Natural killer cell (primary cell): ENCODE results near the gene RNF151. TPM values are rescaled to one million over a fixed set of nuclear protein-coding genes. Genes with fewer than 3 reads are reported as not detected.

ENCODE experiments used
- ATAC-seq, 3 donors: fragments of 150-1000 bp in 2 of 3; fragments of 200-7000 bp in 1 of 3; cut with Tn5 transposase; 1 replicate in 1 of 3; 2 replicates in 2 of 3; pipeline ENCODE4 v1.10.0; 2021; ENCODE audit warnings: mild to moderate bottlenecking in 2 of 3, moderate library complexity in 2 of 3
- DNase-seq, 2 donors: peaks; one replicate each; pipeline versions ENCODE4 v3.0.0 to v3.0.0-alpha.2; 2013 to 2021; ENCODE audit warnings: mixed read lengths in 1 of 2
- H3K27ac ChIP-seq: one replicate; pipeline ENCODE4 v1.5.1; 2013; ENCODE audit warnings: mild to moderate bottlenecking, low read length
- H3K27me3 ChIP-seq: one replicate; pipeline ENCODE4 v1.6.1; 2013; ENCODE audit warnings: low read length; ENCODE audit not compliant: control insufficient read depth, insufficient read depth
- H3K36me3 ChIP-seq: one replicate; pipeline ENCODE4 v1.6.1; 2013; ENCODE audit warnings: low read length; ENCODE audit not compliant: control insufficient read depth, insufficient read depth
- H3K4me1 ChIP-seq: one replicate; pipeline ENCODE4 v1.6.1; 2013; ENCODE audit warnings: low read length; ENCODE audit not compliant: control insufficient read depth, insufficient read depth
- H3K4me3 ChIP-seq: one replicate; pipeline ENCODE4 v1.5.1; 2013; ENCODE audit warnings: low read length
- H3K9me3 ChIP-seq: one replicate; pipeline ENCODE4 v1.6.1; 2013; ENCODE audit warnings: low read length; ENCODE audit not compliant: control insufficient read depth, insufficient read depth
- H3K27ac Mint-ChIP-seq, 2 donors: one replicate each; pipeline ENCODE4 v1.8.0; 2022; ENCODE audit warnings: mild to moderate bottlenecking in 2 of 2, mixed read lengths in 2 of 2, moderate library complexity in 1 of 2
- H3K27me3 Mint-ChIP-seq, 2 donors: one replicate each; pipeline ENCODE4 v1.8.0; 2022; ENCODE audit warnings: low read depth in 2 of 2, mixed read lengths in 2 of 2
- H3K36me3 Mint-ChIP-seq: one replicate; pipeline ENCODE4 v1.8.0; 2022; ENCODE audit warnings: mixed read lengths
- H3K4me1 Mint-ChIP-seq, 2 donors: one replicate each; pipeline ENCODE4 v1.8.0; 2022; ENCODE audit warnings: mixed read lengths in 2 of 2
- H3K4me3 Mint-ChIP-seq: one replicate; pipeline ENCODE4 v1.8.0; 2022; ENCODE audit warnings: mild to moderate bottlenecking, moderate library complexity, mixed read lengths
- H3K9me3 Mint-ChIP-seq, 2 donors: one replicate each; pipeline ENCODE4 v1.8.0; 2022; ENCODE audit warnings: mixed read lengths in 2 of 2
- WGBS: methylation state at CpG from one replicate; pipeline ENCODE4 v1.1.7; 2013; ENCODE audit warnings: missing lambda C conversion rate; ENCODE audit not compliant: insufficient coverage; 5-methylcytosine and 5-hydroxymethylcytosine counted together
- intact Hi-C: fragments of 100-400 bp; cut with micrococcal nuclease; formaldehyde crosslinking; loops from one replicate; pipeline ENCODE4 v1.14.2; 2022
- total RNA-seq, 4 donors: library from RNA; stranded (reverse); fragments of 120-200 nt in 1 of 4; gene quantifications; one replicate each; pipeline versions ENCODE4 v1.2.3 to v1.2.4, GENCODE V29; 2013 to 2022
- TF ChIP-seq, protein P1 (sequence below): fragments of 200-600 bp; IDR thresholded peaks from one replicate; pipeline ENCODE4 v1.8.0; 2022; ENCODE audit warnings: antibody characterized with exemption

RNF151 gene
- total RNA-seq, 3 donors from 2014 or later (not counting 1 experiment from before 2014, with no cell fraction given): not detected

DNA sequence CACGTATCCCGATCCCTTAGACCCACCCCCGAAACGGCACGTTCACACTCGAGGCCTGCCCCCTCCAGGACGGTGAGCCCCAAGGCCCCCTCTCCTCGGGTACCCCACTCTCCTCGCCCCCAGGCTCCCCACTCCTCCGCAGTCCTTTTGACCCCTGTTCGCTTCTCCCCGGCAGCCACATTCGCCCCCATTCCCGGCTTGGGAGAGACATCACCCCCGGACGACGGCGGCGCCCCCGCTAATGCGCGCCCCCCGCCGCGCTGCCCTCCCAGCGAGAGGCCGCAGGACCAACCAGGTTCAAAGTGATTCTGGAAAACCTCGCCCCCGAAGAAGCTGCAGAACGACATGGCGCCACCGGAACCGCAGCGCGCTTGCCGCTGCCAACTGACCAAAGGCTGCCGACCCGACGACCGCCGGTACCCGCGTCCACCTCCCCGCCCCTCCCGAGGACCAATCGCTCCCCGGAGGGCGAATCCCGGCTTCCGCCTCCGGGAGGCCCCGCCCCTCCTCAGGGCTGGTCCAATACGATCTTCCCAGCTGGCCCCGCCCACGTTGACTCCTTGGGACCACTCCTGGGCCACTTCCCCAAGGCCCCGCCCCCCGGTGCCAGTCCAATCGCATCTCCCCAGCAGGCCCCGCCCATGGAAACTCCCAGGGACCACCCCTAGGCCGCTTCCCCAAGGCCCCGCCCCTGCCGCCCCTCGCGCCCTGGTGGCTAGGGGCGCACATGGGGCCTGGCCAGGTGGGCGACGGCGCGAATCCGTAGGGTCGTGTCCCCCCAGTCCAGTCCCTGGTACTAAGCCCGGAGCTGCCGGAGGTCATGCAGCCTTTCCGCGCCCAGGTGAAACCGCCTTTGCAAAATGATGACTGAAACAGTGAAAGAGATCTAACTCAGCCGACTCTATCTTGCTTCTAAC, 23.6 kb upstream of the RNF151 start, which contains the start of gene MSRB1:
TSS of gene MSRB1 (minus strand) at position 390 of the 917 bp plus-strand sequence. CDS start at position 347, 43 bp downstream.
- no peaks in the 10 kb centered on the region for H3K9me3 ChIP-seq
- H3K4me3 ChIP-seq: peak within 1 kb of the TSS; percentile 74
- H3K36me3 ChIP-seq: peaks cover 14% of the 10 kb centered on the region
- H3K27me3 ChIP-seq: no peaks in the 10 kb centered on the region
- H3K27me3 Mint-ChIP-seq: no peaks in the 10 kb centered on the region
- H3K4me3 Mint-ChIP-seq: peak within 1 kb of the TSS; percentile 90
- TF ChIP-seq, protein P1, sequence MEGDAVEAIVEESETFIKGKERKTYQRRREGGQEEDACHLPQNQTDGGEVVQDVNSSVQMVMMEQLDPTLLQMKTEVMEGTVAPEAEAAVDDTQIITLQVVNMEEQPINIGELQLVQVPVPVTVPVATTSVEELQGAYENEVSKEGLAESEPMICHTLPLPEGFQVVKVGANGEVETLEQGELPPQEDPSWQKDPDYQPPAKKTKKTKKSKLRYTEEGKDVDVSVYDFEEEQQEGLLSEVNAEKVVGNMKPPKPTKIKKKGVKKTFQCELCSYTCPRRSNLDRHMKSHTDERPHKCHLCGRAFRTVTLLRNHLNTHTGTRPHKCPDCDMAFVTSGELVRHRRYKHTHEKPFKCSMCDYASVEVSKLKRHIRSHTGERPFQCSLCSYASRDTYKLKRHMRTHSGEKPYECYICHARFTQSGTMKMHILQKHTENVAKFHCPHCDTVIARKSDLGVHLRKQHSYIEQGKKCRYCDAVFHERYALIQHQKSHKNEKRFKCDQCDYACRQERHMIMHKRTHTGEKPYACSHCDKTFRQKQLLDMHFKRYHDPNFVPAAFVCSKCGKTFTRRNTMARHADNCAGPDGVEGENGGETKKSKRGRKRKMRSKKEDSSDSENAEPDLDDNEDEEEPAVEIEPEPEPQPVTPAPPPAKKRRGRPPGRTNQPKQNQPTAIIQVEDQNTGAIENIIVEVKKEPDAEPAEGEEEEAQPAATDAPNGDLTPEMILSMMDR: no peak
- ATAC-seq (peak; percentile 98 to 99 (median 98)), DNase-seq (peak; percentile 98 to 100)
- peaks cover 6 to 24% of the 10 kb centered on the region in 2 donors for H3K4me1 Mint-ChIP-seq
- H3K9me3 Mint-ChIP-seq: no peaks in the 10 kb centered on the region
- intact Hi-C loops: no loop called here
- 1% methylated on average over 74 of the region's 77 CpGs for WGBS
- peaks cover 27% of the 10 kb centered on the region for H3K4me1 ChIP-seq
- no peaks in the 10 kb centered on the region for H3K36me3 Mint-ChIP-seq
- H3K27ac Mint-ChIP-seq: peak within 1 kb of the TSS; percentile 74 to 91
- peak within 1 kb of the TSS; percentile 55 for H3K27ac ChIP-seq

DNA sequence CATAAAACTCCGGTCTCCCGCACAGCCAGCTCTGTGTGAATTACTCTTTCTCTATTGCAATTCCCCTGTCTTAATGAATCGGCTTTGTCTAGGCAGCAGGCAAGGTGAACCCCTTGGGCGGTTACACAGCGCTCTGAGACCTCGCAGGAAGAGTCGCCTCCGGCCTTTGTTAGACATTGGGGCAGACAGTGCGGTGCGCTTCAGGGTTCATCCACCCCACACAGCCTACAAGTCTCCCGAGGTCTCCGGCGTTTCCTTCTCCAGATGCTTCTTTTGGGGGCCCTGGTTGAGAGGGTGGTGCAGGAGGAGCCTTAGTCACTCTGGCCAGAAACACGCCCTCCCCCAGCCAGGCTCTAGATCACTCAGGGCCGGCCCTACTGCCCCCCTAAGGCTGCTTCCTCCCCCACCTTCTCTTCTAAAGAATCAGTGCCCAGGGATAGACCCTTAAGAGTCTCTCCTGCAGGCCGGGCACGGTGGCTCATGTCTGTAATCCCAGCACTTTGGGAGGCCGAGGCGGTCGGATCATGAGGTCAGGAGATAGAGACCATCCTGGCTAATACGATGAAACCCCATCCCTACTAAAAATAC, 21.9 kb upstream of the RNF151 start:
- intact Hi-C loops: no loop called here
- peak overlapping the region; percentile 75 for H3K4me3 Mint-ChIP-seq
- H3K27me3 Mint-ChIP-seq: no peaks in the 10 kb centered on the region
- no peak overlapping the region for H3K27ac ChIP-seq
- DNase-seq (no peak), ATAC-seq (no peak)
- 94% methylated on average over 18 of the region's 21 CpGs for WGBS
- TF ChIP-seq, protein P1: no peak
- H3K4me3 ChIP-seq: no peak overlapping the region
- H3K4me1 Mint-ChIP-seq: peaks cover 6 to 24% of the 10 kb centered on the region in 2 donors
- peak overlapping the region; percentile 74 to 91 for H3K27ac Mint-ChIP-seq
- H3K36me3 ChIP-seq: no peaks in the 10 kb centered on the region
- H3K4me1 ChIP-seq: peaks cover 27% of the 10 kb centered on the region
- no peaks in the 10 kb centered on the region for H3K9me3 Mint-ChIP-seq
- no peaks in the 10 kb centered on the region for H3K36me3 Mint-ChIP-seq
- no peaks in the 10 kb centered on the region for H3K9me3 ChIP-seq
- no peaks in the 10 kb centered on the region for H3K27me3 ChIP-seq

DNA sequence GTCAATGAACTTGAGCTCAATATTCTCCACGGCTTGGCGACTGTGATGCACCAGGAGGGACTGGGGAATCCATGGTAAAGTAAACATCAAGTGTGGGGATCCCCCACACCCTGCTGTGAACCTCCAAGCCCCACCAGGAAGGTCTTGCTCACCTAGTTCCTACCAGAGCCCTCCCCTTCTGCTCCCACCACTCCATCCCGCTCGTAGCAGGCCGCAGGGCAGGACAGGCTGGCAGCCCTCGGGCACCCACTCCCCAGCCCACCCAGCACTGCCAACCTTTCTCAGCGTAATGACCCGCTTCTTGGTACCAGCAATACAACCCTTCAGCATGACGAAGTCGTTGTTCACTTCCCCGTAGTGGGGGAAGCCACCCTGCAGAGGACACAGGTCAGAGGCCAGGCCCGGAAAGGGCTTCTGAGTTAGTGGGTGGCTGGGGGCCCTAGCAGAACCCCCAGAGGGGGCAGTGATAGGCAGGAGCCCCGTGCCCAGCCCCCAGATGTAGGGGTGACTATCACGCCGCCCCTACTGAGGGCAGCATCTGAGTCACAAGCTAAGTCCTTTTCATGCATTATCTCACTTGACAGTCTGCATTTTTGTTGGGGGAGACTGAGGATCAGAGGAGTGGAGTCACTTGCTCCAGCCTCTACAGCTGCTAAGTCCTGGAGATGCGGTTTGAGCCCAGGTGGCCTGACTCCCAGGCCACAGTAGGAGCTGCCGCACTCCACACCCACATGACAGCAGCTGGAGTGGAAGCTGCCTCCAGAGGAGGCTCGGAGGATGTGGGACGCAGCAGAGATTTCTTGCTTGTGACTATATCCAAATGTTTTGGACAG, 20.9 kb upstream of the RNF151 start:
- no peaks in the 10 kb centered on the region for H3K36me3 Mint-ChIP-seq
- no peaks in the 10 kb centered on the region for H3K9me3 Mint-ChIP-seq
- H3K27ac ChIP-seq: no peak overlapping the region
- H3K9me3 ChIP-seq: no peaks in the 10 kb centered on the region
- 86% methylated on average over 19 of the region's 19 CpGs for WGBS
- DNase-seq: no peak
- no peak overlapping the region for H3K4me3 ChIP-seq
- no peak for ATAC-seq
- TF ChIP-seq, protein P1: no peak
- H3K27me3 Mint-ChIP-seq: no peaks in the 10 kb centered on the region
- H3K27me3 ChIP-seq: no peaks in the 10 kb centered on the region
- H3K36me3 ChIP-seq: no peaks in the 10 kb centered on the region
- no peak overlapping the region for H3K27ac Mint-ChIP-seq
- intact Hi-C loops: no loop called here
- H3K4me3 Mint-ChIP-seq: no peak overlapping the region
- H3K4me1 Mint-ChIP-seq: peaks cover 6 to 24% of the 10 kb centered on the region in 2 donors
- peaks cover 26% of the 10 kb centered on the region for H3K4me1 ChIP-seq
